HL-60 (cell line): Measurements from ENCODE around the gene OR10H5.

Experiments
- CTCF ChIP-seq: IDR thresholded peaks from one replicate; pipeline ENCODE4 v1.5.1; 2011; ENCODE audit warnings: low read length, control low read depth, inconsistent platforms; ENCODE audit not compliant: insufficient read depth
- GABPA ChIP-seq: IDR thresholded peaks from 2 replicates; pipeline ENCODE4 v1.6.1; 2012; ENCODE audit warnings: low read depth
- POLR2AphosphoS5 ChIP-seq: IDR thresholded peaks from 2 replicates; pipeline ENCODE4 v1.6.1; 2012; ENCODE audit warnings: low read depth
- SPI1 ChIP-seq: IDR thresholded peaks from 2 replicates; pipeline ENCODE4 v1.6.1; 2012; ENCODE audit warnings: low read depth, mild to moderate bottlenecking, borderline replicate concordance
- TF ChIP-seq, protein P1 (sequence below): IDR thresholded peaks from 2 replicates; pipeline ENCODE4 v1.6.1; 2012; ENCODE audit warnings: low read depth; ENCODE audit not compliant: insufficient replicate concordance

GRCh38 chr19:15810335-15810734 is 22.9 kb downstream of the OR10H5 start:
- no peak for TF ChIP-seq CTCF
- TF ChIP-seq, protein P1, sequence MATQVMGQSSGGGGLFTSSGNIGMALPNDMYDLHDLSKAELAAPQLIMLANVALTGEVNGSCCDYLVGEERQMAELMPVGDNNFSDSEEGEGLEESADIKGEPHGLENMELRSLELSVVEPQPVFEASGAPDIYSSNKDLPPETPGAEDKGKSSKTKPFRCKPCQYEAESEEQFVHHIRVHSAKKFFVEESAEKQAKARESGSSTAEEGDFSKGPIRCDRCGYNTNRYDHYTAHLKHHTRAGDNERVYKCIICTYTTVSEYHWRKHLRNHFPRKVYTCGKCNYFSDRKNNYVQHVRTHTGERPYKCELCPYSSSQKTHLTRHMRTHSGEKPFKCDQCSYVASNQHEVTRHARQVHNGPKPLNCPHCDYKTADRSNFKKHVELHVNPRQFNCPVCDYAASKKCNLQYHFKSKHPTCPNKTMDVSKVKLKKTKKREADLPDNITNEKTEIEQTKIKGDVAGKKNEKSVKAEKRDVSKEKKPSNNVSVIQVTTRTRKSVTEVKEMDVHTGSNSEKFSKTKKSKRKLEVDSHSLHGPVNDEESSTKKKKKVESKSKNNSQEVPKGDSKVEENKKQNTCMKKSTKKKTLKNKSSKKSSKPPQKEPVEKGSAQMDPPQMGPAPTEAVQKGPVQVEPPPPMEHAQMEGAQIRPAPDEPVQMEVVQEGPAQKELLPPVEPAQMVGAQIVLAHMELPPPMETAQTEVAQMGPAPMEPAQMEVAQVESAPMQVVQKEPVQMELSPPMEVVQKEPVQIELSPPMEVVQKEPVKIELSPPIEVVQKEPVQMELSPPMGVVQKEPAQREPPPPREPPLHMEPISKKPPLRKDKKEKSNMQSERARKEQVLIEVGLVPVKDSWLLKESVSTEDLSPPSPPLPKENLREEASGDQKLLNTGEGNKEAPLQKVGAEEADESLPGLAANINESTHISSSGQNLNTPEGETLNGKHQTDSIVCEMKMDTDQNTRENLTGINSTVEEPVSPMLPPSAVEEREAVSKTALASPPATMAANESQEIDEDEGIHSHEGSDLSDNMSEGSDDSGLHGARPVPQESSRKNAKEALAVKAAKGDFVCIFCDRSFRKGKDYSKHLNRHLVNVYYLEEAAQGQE, result no peak
- TF ChIP-seq SPI1, result no peak
- TF ChIP-seq GABPA, result no peak
- TF ChIP-seq POLR2AphosphoS5, result no peak
